HG03280 (cell line): Measurements from ENCODE around the gene FUT3.
"Not testable (repeated sequence)": the region's sequence is repeated elsewhere in the genome, so short reads cannot be mapped to it uniquely, and the experiment has no call there.

Source experiments
- ATAC-seq: cut with Tn5 transposase; IDR thresholded peaks from one replicate; pipeline ENCODE4 v1.9.1; 2021; ENCODE audit warnings: mild to moderate bottlenecking, moderate library complexity; ENCODE audit not compliant: unreplicated experiment

The FUT3 gene

GRCh38 chr19:5850189-5850588, 1.1 kb downstream of the FUT3 start:
- no peak for ATAC-seq

GRCh38 chr19:5848621-5849020, 2.6 kb downstream of the FUT3 start:
- ATAC-seq, result not testable (repeated sequence)

GRCh38 chr19:5847846-5848245, 3.4 kb downstream of the FUT3 start:
- not testable (repeated sequence) for ATAC-seq

- ATAC-seq, result no peak
Measured at GRCh38 chr19:5844456-5845433, 6.5 kb downstream of the FUT3 start.

DNA sequence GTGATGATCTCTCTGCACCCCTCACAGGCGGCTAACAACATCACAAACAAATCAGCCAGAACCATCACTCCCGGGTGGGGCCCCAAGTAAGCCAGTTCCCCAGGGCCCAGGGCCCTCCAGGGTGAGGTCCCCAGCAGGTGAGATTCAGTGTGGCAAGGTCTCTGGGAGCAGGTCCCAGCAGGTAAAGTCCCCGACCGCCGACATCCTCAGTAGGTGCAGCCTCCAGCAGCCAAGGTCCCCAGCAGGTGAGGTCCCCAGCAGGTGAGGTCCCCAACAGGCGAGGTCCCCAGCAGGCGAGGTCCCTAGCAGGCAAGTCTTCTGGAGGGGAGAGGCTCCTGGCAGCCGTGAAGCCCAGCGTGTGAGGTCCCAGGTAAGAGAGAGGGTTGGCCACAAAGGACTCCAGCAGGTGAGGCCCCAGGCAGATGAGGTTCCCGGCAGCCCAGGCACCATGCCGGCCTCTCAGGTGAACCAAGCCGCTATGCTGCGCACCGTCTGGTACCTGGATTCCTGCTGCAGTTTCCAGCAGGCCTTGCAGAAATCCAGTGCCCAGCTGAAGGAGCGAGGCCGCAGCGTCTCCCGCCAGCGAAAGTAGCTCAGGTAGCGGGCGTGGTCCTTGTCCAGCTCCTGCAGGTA, 7.8 kb downstream of the FUT3 start:
- no peak for ATAC-seq

GRCh38 chr19:5841735-5842111, 9.5 kb downstream of the FUT3 start:
- not testable (repeated sequence) for ATAC-seq

GRCh38 chr19:5839065-5840017, 11.9 kb downstream of the FUT3 start, which contains the start of gene FUT6:
FUT6 (minus strand) TSS chr19:5839702; CDS start chr19:5832567, 7,135 bp downstream.
- ATAC-seq, result no peak

DNA sequence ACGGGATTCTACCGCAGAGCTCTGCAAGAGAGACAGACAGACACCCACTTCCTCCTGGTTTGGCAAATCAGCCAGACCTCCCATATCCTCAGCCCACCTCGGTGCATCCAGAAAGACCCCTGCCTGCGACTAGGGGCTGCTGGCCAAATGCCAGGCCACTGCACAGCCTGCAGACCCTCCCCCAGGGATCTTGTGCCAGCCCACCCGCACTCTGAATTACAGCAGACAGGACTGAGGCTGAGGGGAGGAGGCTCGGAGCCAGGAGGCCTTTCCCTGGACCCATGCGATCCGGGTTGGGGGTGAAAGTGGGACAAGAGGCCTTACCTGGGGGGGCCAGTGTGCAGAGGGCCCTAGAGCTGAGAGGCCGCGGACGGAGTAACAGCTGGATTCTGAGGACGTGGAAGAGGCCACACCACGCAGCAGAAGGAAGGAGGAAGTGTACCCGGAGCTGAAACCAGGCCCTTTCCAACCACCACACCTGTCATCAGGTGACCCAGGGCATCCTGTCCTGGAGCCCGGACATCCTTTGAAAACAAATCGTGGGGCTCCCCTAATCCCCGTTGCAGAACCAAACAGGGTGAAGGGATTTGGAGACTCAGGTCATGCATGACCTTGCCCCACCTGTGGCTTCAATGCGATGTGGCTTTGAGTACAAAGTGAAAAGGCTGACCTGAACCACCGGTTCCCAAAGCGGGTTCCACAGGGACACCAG, 12.7 kb downstream of the FUT3 start:
- no peak for ATAC-seq

DNA sequence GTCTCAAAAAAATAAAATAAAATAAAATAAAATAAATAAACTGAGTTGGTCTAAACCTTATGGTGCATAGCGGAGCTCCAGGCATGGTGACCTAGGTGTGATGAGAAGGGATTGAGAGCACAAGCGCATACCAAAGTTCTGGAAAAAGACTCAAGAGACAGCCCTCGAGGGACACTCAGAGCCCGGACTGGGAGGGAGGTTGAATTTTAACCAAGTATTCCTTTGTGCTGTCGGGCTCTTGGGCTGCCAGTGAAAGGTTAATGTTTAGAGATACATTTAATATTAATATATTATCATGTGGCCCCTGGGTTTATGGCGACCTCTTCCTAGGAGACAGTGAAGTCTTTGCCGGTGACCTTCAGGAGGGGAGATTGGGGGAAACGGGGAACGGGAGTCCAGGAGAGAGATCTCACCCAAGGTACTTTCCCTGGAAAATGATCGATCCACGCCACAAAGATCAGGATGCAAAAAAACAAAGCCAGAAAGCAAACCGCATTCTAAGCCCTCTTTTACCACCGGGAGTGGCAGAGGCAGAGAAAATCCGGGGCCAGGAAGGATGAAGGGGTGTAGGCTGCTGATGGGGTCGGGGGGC, 13.4 kb downstream of the FUT3 start:
- no peak for ATAC-seq

GRCh38 chr19:5832527-5833216, 18.6 kb downstream of the FUT3 start:
- no peak for ATAC-seq

DNA sequence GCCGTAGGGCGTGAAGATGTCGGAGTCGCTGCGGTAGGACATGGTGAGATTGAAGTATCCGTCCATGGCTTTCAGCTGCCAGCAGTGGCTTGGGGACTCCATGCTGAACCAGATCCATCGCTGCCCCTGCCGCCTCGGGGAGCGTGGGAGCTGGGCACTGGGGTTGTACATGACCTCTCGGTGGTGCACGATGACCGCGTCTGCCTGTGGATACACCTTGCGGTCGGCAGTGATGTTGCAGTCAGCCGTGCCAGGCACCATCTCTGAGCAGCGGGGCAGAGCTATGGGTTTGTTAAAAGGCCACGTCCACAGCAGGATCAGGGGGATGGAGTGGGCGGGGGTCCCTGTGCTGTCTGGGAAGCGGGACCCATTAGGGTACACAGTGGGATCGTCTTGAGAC, 19.2 kb downstream of the FUT3 start:
- ATAC-seq, result no peak

GRCh38 chr19:5831159-5831558, 20.1 kb downstream of the FUT3 start:
- ATAC-seq, result no peak

DNA sequence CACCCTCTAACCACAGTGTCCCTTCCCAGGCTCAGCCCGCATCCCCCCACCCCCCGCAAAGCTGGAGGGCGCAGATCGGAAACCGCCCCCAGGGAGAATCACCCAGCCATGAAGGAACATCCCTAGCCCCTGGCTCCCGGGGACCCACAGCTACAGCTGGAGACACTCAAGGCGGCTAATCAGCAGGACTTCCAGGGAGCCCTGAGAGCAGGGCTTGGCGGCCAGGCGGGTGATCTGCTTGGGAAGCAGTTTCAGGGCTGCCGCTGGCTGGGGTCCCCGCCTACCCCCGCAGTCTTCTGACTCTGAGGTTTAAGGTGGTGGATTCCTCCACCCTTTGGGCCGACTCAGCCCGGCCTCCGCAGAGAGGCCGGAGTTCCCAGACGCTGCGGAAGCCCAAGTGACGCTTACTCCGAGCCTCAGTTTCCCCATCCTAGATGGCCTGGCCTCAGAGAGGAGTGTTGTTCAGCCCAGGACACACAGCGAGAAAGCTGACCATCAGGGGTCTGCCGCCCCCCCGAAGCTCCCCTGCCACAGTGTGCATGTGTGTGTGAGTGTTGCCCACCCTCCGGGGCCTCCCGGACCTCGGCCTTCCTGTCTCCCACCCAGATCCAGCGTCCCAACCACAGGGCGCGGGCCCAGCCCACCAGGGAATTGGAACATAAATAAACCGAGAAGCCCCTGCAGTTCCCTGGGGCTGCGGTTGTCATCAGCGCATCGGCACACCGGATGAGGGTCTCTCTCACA, 21.5 kb downstream of the FUT3 start:
- no peak for ATAC-seq

DNA sequence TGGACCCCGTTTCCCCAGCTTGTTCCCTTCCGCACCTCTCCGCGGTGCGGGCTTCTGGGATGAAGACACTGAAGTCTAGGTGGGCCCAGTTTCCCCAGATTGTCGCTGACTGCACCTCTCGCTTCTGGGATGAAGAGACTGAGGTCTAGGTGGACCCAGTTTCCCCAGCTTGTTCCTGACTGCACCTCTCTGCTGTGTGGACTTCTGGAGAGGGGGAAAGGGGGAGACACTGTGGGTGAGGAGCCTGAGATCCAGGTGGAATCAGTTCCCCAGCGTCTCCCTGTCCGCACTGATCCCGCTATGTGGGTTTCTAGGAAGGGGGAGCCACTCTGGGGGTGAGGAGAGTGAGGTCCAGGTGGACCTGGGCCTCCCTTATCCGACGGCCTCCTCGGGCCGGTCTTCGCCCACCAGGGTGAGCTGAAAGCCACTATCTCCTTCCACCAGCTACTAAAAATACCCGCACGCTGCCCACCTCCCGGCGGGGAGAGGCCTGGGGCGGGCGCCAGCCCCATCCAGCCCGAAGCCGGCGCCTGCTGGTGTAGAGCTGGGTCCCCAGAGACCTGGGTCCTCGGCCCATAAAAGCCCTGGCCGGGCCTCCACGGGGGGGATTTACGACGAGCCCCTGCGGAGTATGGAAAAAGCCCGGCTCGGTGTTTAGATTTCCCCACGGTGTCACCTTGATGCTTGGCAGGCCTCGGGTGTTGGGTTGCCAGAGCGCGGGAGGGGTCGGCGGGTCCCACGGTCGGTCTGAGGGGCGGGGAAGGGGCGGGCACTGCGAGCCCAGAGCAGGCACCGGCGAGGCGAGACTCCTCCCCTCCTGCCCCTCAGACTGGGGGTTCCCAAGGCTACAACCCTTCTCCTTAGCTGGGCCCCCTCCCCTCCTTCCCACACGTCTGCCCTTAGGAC, 22.3 kb downstream of the FUT3 start:
- ATAC-seq, result no peak

DNA sequence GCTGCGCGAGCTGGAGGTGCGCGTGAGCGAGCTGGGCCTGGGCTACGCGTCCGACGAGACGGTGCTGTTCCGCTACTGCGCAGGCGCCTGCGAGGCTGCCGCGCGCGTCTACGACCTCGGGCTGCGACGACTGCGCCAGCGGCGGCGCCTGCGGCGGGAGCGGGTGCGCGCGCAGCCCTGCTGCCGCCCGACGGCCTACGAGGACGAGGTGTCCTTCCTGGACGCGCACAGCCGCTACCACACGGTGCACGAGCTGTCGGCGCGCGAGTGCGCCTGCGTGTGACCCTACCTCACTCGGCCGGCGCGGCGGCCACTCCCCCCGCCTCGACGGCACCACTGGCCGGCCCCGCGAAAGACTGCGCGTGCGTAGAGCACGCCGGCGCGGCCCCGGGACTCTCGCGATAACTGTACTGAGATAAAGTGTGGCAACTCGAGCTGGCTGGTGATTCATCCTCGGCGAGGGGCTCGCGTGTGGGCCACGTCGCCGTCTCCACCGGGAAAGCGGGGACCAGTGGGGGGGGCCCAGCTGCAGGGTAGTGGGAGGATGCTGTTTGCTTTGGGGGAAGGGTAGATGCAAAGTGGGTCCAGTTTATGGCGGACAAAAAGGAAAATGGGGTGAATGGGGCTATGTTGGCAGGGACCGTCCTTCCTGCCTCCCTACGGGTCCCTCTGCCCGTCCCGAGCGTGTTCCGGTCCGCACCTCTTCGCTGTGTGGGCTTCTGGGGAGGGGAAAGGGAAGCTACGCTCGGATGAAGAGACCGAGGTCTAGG, 23.2 kb downstream of the FUT3 start:
- peak; percentile 71 for ATAC-seq

- ATAC-seq, result no peak
Measured at GRCh38 chr19:5827342-5827890, 23.8 kb downstream of the FUT3 start.
